ENCODE measurements around the gene MFAP4.

DNA sequence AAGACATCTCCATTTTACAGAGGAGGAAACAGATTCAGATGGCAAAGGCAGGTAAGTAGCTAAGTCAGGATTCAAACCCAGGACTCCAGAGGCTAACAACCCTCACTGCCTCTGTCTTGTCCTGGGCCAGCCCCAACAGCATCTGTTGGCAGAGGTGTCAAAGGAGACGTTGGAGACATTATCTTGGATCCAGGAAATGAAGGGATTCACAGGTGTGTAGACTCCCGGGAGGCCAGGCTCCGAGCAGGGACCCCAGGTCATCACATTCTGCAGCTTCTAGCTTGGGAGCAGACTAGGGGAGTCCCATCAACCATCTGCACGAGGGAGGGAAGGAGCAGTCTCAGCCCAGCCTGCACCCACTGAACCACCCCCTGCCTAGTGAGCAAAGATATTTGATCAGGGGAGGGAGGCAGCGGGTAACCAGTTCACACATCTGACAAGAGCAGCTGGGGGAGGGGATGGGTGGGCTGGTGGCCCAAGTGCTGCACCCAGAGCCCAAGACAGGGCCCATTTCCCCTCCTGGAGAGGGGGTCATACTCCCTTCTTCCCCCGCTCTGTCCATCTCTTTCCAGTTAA, 23.4 kb downstream of the MFAP4 start:
- TF ChIP-seq, protein P1, sequence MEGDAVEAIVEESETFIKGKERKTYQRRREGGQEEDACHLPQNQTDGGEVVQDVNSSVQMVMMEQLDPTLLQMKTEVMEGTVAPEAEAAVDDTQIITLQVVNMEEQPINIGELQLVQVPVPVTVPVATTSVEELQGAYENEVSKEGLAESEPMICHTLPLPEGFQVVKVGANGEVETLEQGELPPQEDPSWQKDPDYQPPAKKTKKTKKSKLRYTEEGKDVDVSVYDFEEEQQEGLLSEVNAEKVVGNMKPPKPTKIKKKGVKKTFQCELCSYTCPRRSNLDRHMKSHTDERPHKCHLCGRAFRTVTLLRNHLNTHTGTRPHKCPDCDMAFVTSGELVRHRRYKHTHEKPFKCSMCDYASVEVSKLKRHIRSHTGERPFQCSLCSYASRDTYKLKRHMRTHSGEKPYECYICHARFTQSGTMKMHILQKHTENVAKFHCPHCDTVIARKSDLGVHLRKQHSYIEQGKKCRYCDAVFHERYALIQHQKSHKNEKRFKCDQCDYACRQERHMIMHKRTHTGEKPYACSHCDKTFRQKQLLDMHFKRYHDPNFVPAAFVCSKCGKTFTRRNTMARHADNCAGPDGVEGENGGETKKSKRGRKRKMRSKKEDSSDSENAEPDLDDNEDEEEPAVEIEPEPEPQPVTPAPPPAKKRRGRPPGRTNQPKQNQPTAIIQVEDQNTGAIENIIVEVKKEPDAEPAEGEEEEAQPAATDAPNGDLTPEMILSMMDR (IDR thresholded peaks at IDR 0.05): no peak
- TF ChIP-seq POLR2A (IDR thresholded peaks at IDR 0.05): no peak

All from heart left ventricle (tissue), 13 donors.